Cerebellar nuclear complex (tissue), 1 donor: ENCODE measurements around the gene BCL6.

Source experiments
- DNase-seq, 2 experiments: peaks; one replicate each; lab custom pipeline; 2025; lab: John Stamatoyannopoulos, UW

BCL6 gene

GRCh38 chr3:187673012-187673411 is 72.3 kb downstream of the BCL6 start:
- no peak for DNase-seq
